Activated CD4-positive, alpha-beta T cell treated with anti-CD3 and anti-CD28 coated beads, Interleukin-2, amount 50 U/mL, for 48 hours (primary cell): ENCODE results near the gene NFYC.
A peak's percentile ranks its signal among the peaks of the same experiment; 100 is the strongest.

Experiments used
- DNase-seq, 2 experiments: peaks; one replicate each; pipeline ENCODE4 v3.0.0-alpha.2; 2020

The NFYC gene

GRCh38 chr1:40740039-40740996, 48.8 kb downstream of the NFYC start:
- no peak for DNase-seq

- no peak for DNase-seq
Measured at GRCh38 chr1:40740997-40741736, 49.7 kb downstream of the NFYC start.

- peak in 1 of 2 experiments; percentile 23 for DNase-seq
Measured at GRCh38 chr1:40742363-40743061, 51.0 kb downstream of the NFYC start.

GRCh38 chr1:40743452-40743851, 51.9 kb downstream of the NFYC start:
- DNase-seq = no peak

- no peak for DNase-seq
Measured at GRCh38 chr1:40743860-40744259, 52.4 kb downstream of the NFYC start.

GRCh38 chr1:40745176-40745575, 53.7 kb downstream of the NFYC start:
- DNase-seq = no peak

GRCh38 chr1:40746344-40747090, 55.0 kb downstream of the NFYC start:
- DNase-seq = no peak

GRCh38 chr1:40748841-40749718, 57.6 kb downstream of the NFYC start:
- no peak for DNase-seq

GRCh38 chr1:40749817-40750216, 58.3 kb downstream of the NFYC start:
- DNase-seq = no peak

- DNase-seq = no peak
Measured at GRCh38 chr1:40750451-40750908, 59.0 kb downstream of the NFYC start.

- no peak for DNase-seq
Measured at GRCh38 chr1:40751802-40752201, 60.3 kb downstream of the NFYC start.

GRCh38 chr1:40753142-40753882, 61.8 kb downstream of the NFYC start:
- no peak for DNase-seq

GRCh38 chr1:40754201-40754600, 62.7 kb downstream of the NFYC start:
- no peak for DNase-seq

GRCh38 chr1:40755067-40755466, 63.6 kb downstream of the NFYC start:
- no peak for DNase-seq

- no peak for DNase-seq
Measured at GRCh38 chr1:40756523-40756922, 65.0 kb downstream of the NFYC start.

GRCh38 chr1:40757084-40757483, 65.6 kb downstream of the NFYC start:
- no peak for DNase-seq

- no peak for DNase-seq
Measured at GRCh38 chr1:40758004-40758403, 66.5 kb downstream of the NFYC start.

- no peak for DNase-seq
Measured at GRCh38 chr1:40758578-40759343, 67.3 kb downstream of the NFYC start.

GRCh38 chr1:40760984-40761383, 69.5 kb downstream of the NFYC start:
- DNase-seq = no peak
